CD4-positive, alpha-beta T cell (primary cell): Measurements from ENCODE around the gene COL18A1. TPM values are rescaled to one million over a fixed set of nuclear protein-coding genes. Genes with fewer than 3 reads are reported as not detected.

ENCODE experiments used
- ATAC-seq: fragments of 200-7000 bp; cut with Tn5 transposase; one replicate; pipeline ENCODE4 v1.10.0; 2022; ENCODE audit warnings: mild to moderate bottlenecking; ENCODE audit not compliant: poor library complexity
- CTCF ChIA-PET: fragments of 350-600 bp; sonication (Branson Sonifier 250); formaldehyde crosslinking; loops from one replicate; lab custom pipeline; 2021; ENCODE audit warnings: antibody characterized with exemption, inconsistent platforms; lab: Charles Lee
- POLR2A ChIA-PET: fragments of 350-600 bp; sonication (Branson Sonifier 250); formaldehyde crosslinking; loops from one replicate; lab custom pipeline; 2021; ENCODE audit warnings: antibody characterized with exemption, inconsistent platforms; lab: Charles Lee
- DNase-seq, 14 experiments: peaks; one replicate each; pipeline ENCODE4 v3.0.0-alpha.2; 2013 to 2020; ENCODE audit warnings: mixed read lengths in 2 of 14
- H3K27ac ChIP-seq, 2 donors: one replicate each; pipeline versions ENCODE4 v1.5.1 to v1.7.0; 2013; ENCODE audit warnings: low read length in 2 of 2, low read depth in 1 of 2, mild to moderate bottlenecking in 1 of 2
- H3K27me3 ChIP-seq, 2 experiments: 1 replicate in 1 of 2; 2 replicates in 1 of 2; pipeline versions ENCODE4 v1.6.1 to v1.7.0; 2013; ENCODE audit warnings: low read length in 2 of 2, control low read depth in 1 of 2, mild to moderate bottlenecking in 1 of 2, moderate library complexity in 1 of 2; ENCODE audit not compliant: insufficient read depth in 2 of 2, control insufficient read depth in 1 of 2
- H3K36me3 ChIP-seq: one replicate; pipeline ENCODE4 v1.6.1; 2013; ENCODE audit warnings: low read length, control low read depth; ENCODE audit not compliant: insufficient read depth
- H3K4me1 ChIP-seq: one replicate; pipeline ENCODE4 v1.6.1; 2013; ENCODE audit warnings: low read length, control low read depth; ENCODE audit not compliant: insufficient read depth
- H3K4me3 ChIP-seq: one replicate; pipeline ENCODE4 v1.5.1; 2013; ENCODE audit warnings: mild to moderate bottlenecking, low read length, moderate library complexity
- H3K9me3 ChIP-seq, 2 experiments: 1 replicate in 1 of 2; 2 replicates in 1 of 2; pipeline versions ENCODE4 v1.6.1 to v1.7.0; 2013; ENCODE audit warnings: low read length in 2 of 2, mild to moderate bottlenecking in 2 of 2, control low read depth in 1 of 2, moderate library complexity in 1 of 2; ENCODE audit not compliant: control insufficient read depth in 1 of 2, insufficient read depth in 1 of 2
- H3K27ac Mint-ChIP-seq: one replicate; pipeline ENCODE4 v1.8.0; 2020; ENCODE audit warnings: mixed read lengths
- H3K27me3 Mint-ChIP-seq: one replicate; pipeline ENCODE4 v1.8.0; 2021; ENCODE audit warnings: mixed read lengths
- H3K36me3 Mint-ChIP-seq: one replicate; pipeline ENCODE4 v1.8.0; 2021; ENCODE audit warnings: low read depth, mixed read lengths
- H3K4me1 Mint-ChIP-seq: one replicate; pipeline ENCODE4 v1.8.0; 2021; ENCODE audit warnings: low read depth, mixed read lengths
- H3K4me3 Mint-ChIP-seq: one replicate; pipeline ENCODE4 v1.8.0; 2020; ENCODE audit warnings: mild to moderate bottlenecking, mixed read lengths
- H3K9me3 Mint-ChIP-seq: one replicate; pipeline ENCODE4 v1.8.0; 2020; ENCODE audit warnings: mixed read lengths
- CTCF ChIP-seq: fragments of 200-600 bp; IDR thresholded peaks from one replicate; pipeline ENCODE4 v1.8.0; 2022; ENCODE audit warnings: antibody characterized with exemption, mild to moderate bottlenecking
- intact Hi-C, 2 experiments: fragments of 100-400 bp; cut with DNase I in 1 of 2; cut with micrococcal nuclease in 1 of 2; formaldehyde crosslinking; loops; one replicate each; pipeline versions ENCODE4 v1.15.1 to v1.9.0; 2023 to 2025; cut with DNase I, micrococcal nuclease
- total RNA-seq, 174 experiments: library from RNA in 2 of 174; stranded (reverse) in 2 of 174; gene quantifications; one replicate each; pipeline ENCODE4 v1.2.3 and lab custom pipeline; 2021 to 2026

The COL18A1 gene
- total RNA-seq, 2 experiments from 2014 or later: 15.2 to 16.0 TPM

- H3K4me1 ChIP-seq: peaks cover 4% of the 10 kb centered on the region
- no peak overlapping the region for H3K27ac ChIP-seq
- H3K27ac Mint-ChIP-seq: no peak overlapping the region
- no peak for TF ChIP-seq CTCF
- H3K36me3 Mint-ChIP-seq: no peaks in the 10 kb centered on the region
- ATAC-seq: no peak
- H3K36me3 ChIP-seq: no peaks in the 10 kb centered on the region
- POLR2A ChIA-PET: no interaction called here
- peaks cover 4% of the 10 kb centered on the region for H3K27me3 Mint-ChIP-seq
- no peak for DNase-seq
- H3K4me3 ChIP-seq: no peak overlapping the region
- H3K27me3 ChIP-seq: no peaks in the 10 kb centered on the region
- CTCF ChIA-PET: no interaction called here
- intact Hi-C loops: loop anchor here in 1 of 2 experiments (10.0 kb wide), 1 partner anchor 77 kb away; no protein-coding TSS in a partner anchor
- peaks cover 0 to 5% of the 10 kb centered on the region in 2 experiments for H3K9me3 ChIP-seq
- H3K4me1 Mint-ChIP-seq: peaks cover 9% of the 10 kb centered on the region
- no peak overlapping the region for H3K4me3 Mint-ChIP-seq
- H3K9me3 Mint-ChIP-seq: no peaks in the 10 kb centered on the region
Observed at GRCh38 chr21:45431781-45432572, 27.0 kb downstream of the COL18A1 start.

GRCh38 chr21:45432575-45433255, 27.8 kb downstream of the COL18A1 start:
- no peaks in the 10 kb centered on the region for H3K36me3 Mint-ChIP-seq
- intact Hi-C loops: loop anchor here in 1 of 2 experiments (10.0 kb wide), 1 partner anchor 78 kb away; no protein-coding TSS in a partner anchor
- POLR2A ChIA-PET: no interaction called here

GRCh38 chr21:45433301-45433700, 28.3 kb downstream of the COL18A1 start:
- ChIA-PET POLR2A (no interaction called here), CTCF (no interaction called here)
- no peak overlapping the region for H3K27ac ChIP-seq
- Mint-ChIP-seq H3K9me3 (no peaks in the 10 kb centered on the region), H3K36me3 (no peaks in the 10 kb centered on the region), H3K4me3 (no peak overlapping the region), H3K4me1 (peaks cover 9% of the 10 kb centered on the region), H3K27me3 (peaks cover 4% of the 10 kb centered on the region), H3K27ac (no peak overlapping the region)
- no peak for TF ChIP-seq CTCF
- intact Hi-C loops: loop anchor here in 1 of 2 experiments (10.0 kb wide), 1 partner anchor 78 kb away; no protein-coding TSS in a partner anchor
- ATAC-seq (no peak), DNase-seq (no peak)
- no peaks in the 10 kb centered on the region for H3K27me3 ChIP-seq
- no peak overlapping the region for H3K4me3 ChIP-seq
- peaks cover 4% of the 10 kb centered on the region for H3K4me1 ChIP-seq
- H3K9me3 ChIP-seq: peaks cover 0 to 5% of the 10 kb centered on the region in 2 experiments
- no peaks in the 10 kb centered on the region for H3K36me3 ChIP-seq

More at GRCh38 chr21:45432575-45433255, 27.8 kb downstream of the COL18A1 start:
- peaks cover 4% of the 10 kb centered on the region for H3K4me1 ChIP-seq
- H3K9me3 Mint-ChIP-seq: no peaks in the 10 kb centered on the region
- H3K27ac Mint-ChIP-seq: no peak overlapping the region
- no peak for ATAC-seq
- H3K4me1 Mint-ChIP-seq: peaks cover 9% of the 10 kb centered on the region
- H3K4me3 ChIP-seq: no peak overlapping the region
- CTCF ChIA-PET: no interaction called here
- H3K36me3 ChIP-seq: no peaks in the 10 kb centered on the region
- peaks cover 0 to 5% of the 10 kb centered on the region in 2 experiments for H3K9me3 ChIP-seq
- DNase-seq: no peak
- peaks cover 4% of the 10 kb centered on the region for H3K27me3 Mint-ChIP-seq
- H3K27ac ChIP-seq: no peak overlapping the region
- H3K4me3 Mint-ChIP-seq: no peak overlapping the region
- no peaks in the 10 kb centered on the region for H3K27me3 ChIP-seq
- TF ChIP-seq CTCF: no peak
